HG03575 (cell line): ENCODE measurements around the gene RPUSD1.

Experiments used
- ATAC-seq: cut with Tn5 transposase; IDR thresholded peaks from one replicate; pipeline ENCODE4 v1.9.1; 2021; ENCODE audit not compliant: unreplicated experiment, insufficient number of reproducible peaks, low FRiP score; ENCODE audit errors: extremely low read depth

The RPUSD1 gene

GRCh38 chr16:770411-770810, 17.8 kb downstream of the RPUSD1 start:
- no peak for ATAC-seq

DNA sequence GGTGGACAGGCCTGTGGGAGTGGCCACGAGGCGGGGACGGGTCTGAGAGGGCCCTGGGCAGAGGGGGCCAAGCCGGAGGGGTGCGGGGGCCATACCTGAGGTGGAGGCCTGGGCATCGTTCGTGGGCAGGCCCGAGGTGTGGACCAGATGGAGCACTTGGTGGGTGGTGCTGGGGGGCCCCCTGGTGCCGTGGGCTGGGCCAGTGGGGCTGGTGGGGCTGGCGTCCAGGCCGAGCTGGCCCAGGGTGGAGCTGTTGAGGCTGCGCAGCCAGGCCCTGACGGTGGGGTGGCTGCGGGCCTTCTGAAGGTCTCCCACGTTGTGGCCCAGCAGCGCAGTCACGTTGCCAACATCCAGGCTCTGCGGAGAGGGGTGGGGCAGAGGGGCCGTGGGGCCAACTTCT, 18.2 kb downstream of the RPUSD1 start:
- ATAC-seq: no peak

GRCh38 chr16:769184-769784, 18.9 kb downstream of the RPUSD1 start:
- no peak for ATAC-seq

- ATAC-seq: no peak
Observed at GRCh38 chr16:768428-768827, 19.8 kb downstream of the RPUSD1 start.

DNA sequence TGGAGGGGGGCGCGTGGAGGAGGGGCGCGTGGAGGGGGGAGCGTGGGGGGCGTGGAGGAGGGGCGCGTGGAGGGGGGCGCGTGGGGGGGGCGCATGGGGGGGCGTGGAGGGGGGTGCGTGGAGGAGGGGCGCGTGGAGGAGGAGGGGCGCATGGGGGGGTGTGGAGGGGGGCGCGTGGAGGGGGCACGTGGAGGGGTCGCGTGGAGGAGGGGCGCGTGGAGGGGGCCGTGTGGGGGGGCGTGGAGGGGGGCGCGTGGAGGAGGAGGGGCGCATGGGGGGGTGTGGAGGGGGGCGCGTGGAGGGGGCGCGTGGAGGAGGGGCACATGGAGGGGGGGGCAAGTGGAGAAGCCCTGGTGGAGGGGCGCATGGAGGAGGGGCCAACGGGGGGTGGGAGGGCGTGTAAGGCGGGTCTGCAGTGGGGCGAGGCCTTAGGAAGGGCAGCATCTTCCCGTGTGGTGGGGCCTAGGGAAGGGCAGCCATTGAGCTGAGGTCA, 20.4 kb downstream of the RPUSD1 start:
- ATAC-seq: no peak

DNA sequence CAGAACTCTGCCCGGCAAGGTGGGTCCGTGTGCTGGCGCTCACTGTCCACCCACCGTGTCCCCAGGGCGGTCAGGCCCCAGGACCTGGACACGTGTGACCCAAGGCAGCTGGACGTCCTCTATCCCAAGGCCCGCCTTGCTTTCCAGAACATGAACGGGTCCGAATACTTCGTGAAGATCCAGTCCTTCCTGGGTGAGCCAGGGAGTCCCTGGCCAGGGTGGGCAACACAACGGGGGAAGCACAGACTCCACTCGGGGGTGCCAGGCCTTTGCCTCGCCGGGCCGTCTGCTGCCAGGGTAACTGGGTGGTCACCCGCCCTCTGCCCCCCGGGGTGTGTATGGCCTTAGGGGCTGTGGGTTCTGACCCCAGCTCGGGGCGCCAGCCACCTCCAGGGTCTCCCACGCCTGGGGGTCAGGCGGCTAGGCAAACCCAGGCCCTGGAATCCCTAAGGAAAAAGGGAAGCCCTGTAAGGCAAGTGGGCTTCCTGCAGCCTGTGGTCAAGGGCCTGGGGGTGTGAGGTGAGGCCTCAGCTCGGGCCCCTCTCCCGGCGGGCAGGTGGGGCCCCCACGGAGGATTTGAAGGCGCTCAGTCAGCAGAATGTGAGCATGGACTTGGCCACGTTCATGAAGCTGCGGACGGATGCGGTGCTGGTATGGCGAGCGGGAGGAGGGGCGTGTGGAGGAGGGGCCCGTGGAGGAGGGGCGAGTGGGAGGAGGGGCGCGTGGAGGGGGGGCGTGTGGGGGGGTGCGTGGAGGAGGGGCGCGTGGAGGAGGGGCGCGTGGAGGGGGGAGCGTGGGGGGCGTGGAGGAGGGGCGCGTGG, 21.2 kb downstream of the RPUSD1 start:
- ATAC-seq: no peak

DNA sequence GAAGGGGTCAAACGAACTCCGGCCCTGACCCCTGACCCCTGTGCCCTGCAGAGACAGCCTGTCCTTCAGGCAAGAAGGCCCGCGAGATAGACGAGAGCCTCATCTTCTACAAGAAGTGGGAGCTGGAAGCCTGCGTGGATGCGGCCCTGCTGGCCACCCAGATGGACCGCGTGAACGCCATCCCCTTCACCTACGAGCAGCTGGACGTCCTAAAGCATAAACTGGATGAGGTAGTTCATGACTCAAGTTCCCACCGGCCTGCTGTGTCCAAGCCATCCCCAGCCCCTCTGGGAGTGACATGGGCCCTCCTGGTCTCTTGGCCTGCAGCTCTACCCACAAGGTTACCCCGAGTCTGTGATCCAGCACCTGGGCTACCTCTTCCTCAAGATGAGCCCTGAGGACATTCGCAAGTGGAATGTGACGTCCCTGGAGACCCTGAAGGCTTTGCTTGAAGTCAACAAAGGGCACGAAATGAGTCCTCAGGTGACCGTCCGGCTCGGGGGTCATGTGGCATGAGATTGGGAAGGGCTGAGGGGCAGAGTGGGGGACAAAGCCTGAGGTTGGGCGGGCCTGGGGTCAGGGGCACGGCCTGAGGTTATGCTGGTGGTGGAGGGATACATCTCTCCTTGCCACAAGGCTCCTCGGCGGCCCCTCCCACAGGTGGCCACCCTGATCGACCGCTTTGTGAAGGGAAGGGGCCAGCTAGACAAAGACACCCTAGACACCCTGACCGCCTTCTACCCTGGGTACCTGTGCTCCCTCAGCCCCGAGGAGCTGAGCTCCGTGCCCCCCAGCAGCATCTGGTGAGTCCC, 22.0 kb downstream of the RPUSD1 start:
- no peak for ATAC-seq

GRCh38 chr16:765488-765865, 22.7 kb downstream of the RPUSD1 start:
- ATAC-seq: no peak

- no peak for ATAC-seq
Observed at GRCh38 chr16:764848-765487, 23.2 kb downstream of the RPUSD1 start.

GRCh38 chr16:764184-764750, 23.9 kb downstream of the RPUSD1 start:
- no peak for ATAC-seq

DNA sequence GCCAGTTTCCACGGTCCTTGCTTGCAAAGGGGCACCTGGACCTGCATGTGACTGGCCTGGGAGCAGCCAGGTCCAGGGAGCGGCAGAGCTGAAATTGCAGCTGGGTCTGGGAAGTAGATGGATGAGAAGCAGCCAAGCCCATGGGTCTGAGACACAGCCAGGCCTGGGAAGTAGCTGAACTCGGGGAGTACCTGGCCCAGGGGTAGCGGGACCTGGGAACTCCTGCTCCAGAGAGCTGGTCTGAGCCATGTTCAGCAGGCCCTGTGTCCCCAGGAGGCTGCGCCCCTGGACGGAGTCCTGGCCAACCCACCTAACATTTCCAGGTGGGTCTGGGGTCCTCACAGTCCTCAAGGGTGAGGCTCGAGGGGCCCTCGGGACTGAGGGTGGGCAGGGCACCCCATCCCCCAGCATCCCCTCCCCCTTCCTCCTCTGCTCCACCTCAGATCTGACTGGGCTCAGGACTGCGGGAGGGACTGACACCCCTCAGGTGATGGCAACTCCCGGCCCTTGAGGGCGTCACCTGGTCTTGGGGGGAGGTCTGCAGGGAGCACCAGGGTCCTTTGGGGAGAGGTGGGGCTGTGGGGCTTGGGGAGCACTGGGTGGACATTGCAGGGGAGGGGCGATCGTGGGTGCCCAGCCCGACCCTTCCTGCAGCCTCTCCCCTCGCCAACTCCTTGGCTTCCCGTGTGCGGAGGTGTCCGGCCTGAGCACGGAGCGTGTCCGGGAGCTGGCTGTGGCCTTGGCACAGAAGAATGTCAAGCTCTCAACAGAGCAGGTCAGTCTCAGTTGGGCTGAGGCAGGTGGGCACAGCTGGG, 24.6 kb downstream of the RPUSD1 start:
- ATAC-seq: no peak

DNA sequence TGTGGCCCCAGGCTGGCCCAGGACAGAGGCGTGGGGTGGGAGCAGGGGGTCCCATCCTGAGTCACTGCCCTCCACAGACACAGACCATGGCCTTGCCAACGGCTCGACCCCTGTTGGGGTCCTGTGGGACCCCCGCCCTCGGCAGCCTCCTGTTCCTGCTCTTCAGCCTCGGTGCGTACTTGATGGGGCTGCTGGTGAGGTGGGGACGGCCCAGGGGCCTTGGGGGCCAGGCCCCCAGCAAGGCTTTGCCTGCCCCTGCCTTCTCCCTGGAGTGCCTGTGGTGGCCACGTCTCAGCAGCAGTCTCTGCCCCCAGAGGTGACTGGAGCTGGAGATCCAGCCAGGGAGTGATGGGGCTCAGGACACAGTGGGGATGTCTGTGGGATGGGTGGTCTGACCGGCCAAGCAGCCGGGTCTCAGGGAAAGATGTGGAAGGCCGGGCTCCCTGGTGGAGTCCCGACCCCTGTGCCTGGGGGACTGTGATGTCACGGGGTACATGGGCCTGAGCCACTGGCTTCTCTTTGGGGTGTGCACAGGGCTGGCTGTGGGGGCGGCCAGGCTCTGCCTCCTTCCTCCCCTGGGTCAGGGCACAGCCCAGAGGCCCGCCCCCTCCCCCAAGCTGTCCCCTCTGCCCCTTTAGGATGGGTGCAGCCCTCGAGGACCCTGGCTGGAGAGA, 25.4 kb downstream of the RPUSD1 start:
- no peak for ATAC-seq

DNA sequence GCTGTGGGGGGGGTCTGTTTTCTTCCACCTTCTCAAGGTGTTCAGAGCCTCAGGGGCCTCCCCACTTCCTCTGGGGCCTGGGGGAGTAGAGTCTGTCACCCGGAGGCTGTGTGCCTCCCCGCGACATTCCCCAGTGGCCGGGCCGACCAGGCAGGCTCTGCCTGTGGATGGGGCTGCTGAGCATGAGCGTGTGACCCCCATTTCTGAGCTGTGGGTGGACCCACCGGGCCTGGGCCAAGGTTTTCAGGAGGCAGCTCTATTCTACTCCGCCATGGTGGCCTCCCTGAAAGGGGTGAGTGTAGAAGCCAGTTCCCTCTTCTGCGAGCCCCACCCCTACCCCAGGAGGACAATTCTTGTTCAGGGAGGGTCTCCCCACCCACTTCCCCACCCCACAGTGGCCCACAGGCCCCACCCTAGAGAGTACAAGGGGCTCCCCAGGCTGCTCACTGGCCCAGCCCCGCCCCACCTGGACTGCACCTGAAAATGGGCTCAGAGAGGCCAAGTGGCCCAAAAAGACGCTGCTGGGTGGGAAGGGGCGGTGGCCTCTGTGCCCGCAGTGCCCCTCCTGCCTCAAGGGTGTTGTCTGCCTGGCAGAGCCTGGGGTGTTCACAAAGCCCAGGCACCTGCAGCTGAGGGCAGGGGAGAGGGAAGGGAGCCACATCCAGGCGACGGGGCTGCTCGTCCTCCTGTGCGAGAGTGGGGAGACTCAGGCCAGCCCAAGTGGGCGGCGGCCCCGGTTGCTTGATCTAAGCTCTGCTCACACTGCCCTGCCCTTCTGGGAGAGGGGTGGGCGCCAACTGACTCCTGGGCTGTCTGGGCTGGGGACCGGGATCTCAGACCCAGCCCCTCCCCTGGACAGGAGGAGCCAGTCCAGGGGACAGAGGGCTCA, 26.3 kb downstream of the RPUSD1 start:
- no peak for ATAC-seq

DNA sequence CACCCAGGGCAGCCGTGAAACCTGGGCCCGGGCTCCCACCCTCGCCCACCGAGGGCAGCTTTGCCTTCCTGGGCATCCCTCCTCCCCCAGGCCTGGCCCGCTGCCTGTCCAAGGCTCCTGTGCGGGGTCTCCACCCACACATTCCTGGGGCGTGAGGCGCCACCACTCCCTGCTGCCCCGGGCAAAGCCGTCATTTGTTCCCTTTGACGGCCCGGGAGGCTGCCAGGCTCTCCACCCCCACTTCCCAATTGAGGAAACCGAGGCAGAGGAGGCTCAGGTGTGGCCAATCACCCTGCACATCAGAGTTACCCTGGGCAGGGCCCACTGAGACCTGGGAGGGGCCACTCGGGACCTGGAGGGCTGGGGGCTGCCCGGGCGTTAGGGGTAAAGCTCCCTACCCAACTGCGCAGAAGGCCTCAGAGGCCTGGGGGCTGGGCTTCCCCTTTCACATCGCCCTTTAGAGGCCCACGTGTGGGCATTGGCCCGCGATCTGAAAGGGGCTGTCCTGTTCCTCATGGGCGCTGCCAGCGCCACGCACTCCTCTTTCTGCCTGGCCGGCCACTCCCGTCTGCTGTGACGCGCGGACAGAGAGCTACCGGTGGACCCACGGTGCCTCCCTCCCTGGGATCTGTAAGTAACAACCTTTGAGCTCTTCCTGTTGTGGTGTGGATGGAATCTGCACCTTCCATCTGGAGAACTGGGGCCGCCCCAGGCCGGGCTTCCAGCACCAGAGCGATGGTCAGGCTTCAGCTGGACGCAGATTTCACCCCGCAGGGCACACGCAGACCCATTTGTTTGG, 27.4 kb downstream of the RPUSD1 start, which contains the start of gene MSLN:
TSS of gene MSLN (plus strand) at position 190 of the 799 bp plus-strand sequence. CDS start 1,947 bp downstream, outside the sequence.
- no peak for ATAC-seq

GRCh38 chr16:760065-760464, 28.1 kb downstream of the RPUSD1 start:
- ATAC-seq: no peak
